Vagina (tissue), 2 donors: ENCODE results near the gene RPGR.

Experiments
- POLR2A ChIP-seq, 2 donors: fragments of 450-650 bp; IDR thresholded peaks; one replicate each; pipeline ENCODE4 v1.6.1; 2017; ENCODE audit warnings: antibody characterized with exemption in 2 of 2, mild to moderate bottlenecking in 2 of 2, moderate library complexity in 2 of 2
- POLR2AphosphoS5 ChIP-seq, 2 donors: sonication (generic); formaldehyde crosslinking; IDR thresholded peaks; one replicate each; pipeline ENCODE4 v1.9.0; 2017; ENCODE audit warnings: antibody characterized with exemption in 2 of 2, mild to moderate bottlenecking in 2 of 2, low read depth in 1 of 2; ENCODE audit not compliant: insufficient read depth in 1 of 2
- TF ChIP-seq, protein P1 (sequence below), 3 experiments: fragments of 450-650 bp in 2 of 3; fragments of 200-600 bp in 1 of 3; sonication (generic) in 1 of 3; IDR thresholded peaks; one replicate each; pipeline ENCODE4 v1.5.1; 2017 to 2019; ENCODE audit warnings: antibody characterized with exemption in 3 of 3, mild to moderate bottlenecking in 2 of 3, moderate library complexity in 2 of 3

- TF ChIP-seq, protein P1, sequence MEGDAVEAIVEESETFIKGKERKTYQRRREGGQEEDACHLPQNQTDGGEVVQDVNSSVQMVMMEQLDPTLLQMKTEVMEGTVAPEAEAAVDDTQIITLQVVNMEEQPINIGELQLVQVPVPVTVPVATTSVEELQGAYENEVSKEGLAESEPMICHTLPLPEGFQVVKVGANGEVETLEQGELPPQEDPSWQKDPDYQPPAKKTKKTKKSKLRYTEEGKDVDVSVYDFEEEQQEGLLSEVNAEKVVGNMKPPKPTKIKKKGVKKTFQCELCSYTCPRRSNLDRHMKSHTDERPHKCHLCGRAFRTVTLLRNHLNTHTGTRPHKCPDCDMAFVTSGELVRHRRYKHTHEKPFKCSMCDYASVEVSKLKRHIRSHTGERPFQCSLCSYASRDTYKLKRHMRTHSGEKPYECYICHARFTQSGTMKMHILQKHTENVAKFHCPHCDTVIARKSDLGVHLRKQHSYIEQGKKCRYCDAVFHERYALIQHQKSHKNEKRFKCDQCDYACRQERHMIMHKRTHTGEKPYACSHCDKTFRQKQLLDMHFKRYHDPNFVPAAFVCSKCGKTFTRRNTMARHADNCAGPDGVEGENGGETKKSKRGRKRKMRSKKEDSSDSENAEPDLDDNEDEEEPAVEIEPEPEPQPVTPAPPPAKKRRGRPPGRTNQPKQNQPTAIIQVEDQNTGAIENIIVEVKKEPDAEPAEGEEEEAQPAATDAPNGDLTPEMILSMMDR (IDR thresholded peaks at IDR 0.05) = no peak
- TF ChIP-seq POLR2A (IDR thresholded peaks at IDR 0.05) = no peak
- TF ChIP-seq POLR2AphosphoS5 (IDR thresholded peaks at IDR 0.05; ENCODE audit: insufficient read depth in 1 of 2, low read depth in 1 of 2) = no peak
Observed at GRCh38 chrX:38220415-38221390, 106.6 kb downstream of the RPGR start, which contains the start of gene SRPX.
